Measurements from ENCODE around the gene PMM1. TPM values are rescaled to one million over a fixed set of nuclear protein-coding genes. Genes with fewer than 3 reads are reported as not detected.

Gene PMM1
- total RNA-seq, 2 donors from 2014 or later: 17.3 TPM

GRCh38 chr22:41571786-41572185 lies 17.9 kb downstream of the PMM1 start:
- H3K27me3 ChIP-seq: no peaks in the 10 kb centered on the region
- H3K4me1 ChIP-seq: peaks cover 0 to 38% of the 10 kb centered on the region in 2 donors
- no peak overlapping the region for H3K27ac ChIP-seq
- TF ChIP-seq, protein P1, sequence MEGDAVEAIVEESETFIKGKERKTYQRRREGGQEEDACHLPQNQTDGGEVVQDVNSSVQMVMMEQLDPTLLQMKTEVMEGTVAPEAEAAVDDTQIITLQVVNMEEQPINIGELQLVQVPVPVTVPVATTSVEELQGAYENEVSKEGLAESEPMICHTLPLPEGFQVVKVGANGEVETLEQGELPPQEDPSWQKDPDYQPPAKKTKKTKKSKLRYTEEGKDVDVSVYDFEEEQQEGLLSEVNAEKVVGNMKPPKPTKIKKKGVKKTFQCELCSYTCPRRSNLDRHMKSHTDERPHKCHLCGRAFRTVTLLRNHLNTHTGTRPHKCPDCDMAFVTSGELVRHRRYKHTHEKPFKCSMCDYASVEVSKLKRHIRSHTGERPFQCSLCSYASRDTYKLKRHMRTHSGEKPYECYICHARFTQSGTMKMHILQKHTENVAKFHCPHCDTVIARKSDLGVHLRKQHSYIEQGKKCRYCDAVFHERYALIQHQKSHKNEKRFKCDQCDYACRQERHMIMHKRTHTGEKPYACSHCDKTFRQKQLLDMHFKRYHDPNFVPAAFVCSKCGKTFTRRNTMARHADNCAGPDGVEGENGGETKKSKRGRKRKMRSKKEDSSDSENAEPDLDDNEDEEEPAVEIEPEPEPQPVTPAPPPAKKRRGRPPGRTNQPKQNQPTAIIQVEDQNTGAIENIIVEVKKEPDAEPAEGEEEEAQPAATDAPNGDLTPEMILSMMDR (IDR thresholded peaks at IDR 0.05): no peak
- H3K4me3 ChIP-seq: no peak overlapping the region
- H3K36me3 ChIP-seq: peaks cover 35% of the 10 kb centered on the region
- no peaks in the 10 kb centered on the region for H3K9me3 ChIP-seq
- DNase-seq (ENCODE audit: low spot score): no peak

- peaks cover 28% of the 10 kb centered on the region for H3K36me3 ChIP-seq
- H3K4me1 ChIP-seq: peaks cover 0 to 37% of the 10 kb centered on the region in 2 donors
- DNase-seq (ENCODE audit: low spot score): no peak
- no peak overlapping the region for H3K4me3 ChIP-seq
- TF ChIP-seq, protein P1 (IDR thresholded peaks at IDR 0.05): no peak
- no peaks in the 10 kb centered on the region for H3K27me3 ChIP-seq
- no peaks in the 10 kb centered on the region for H3K9me3 ChIP-seq
- no peak overlapping the region for H3K27ac ChIP-seq
Observed at GRCh38 chr22:41570221-41570620, 19.4 kb downstream of the PMM1 start.

DNA sequence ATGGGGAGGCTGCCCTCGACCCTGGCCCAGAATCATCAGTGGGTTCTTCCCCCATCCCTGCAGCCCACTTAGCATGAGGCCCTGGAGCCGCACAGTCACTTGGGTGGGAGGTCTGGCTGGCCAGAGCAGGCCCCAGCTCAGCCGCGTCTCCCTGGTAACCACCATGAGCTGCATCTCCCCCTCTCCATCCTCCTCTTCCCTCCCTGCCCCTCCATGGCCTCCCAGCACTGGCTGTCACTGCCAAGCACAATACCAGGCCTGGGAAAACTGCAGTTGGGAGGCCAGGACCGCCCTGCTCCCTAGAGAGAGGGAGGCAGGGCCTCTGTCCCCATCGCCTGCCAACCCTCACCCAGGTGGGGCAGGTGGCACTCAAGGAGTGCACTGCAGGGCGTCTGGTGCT lies 20.8 kb downstream of the PMM1 start:
- Histone ChIP-seq H3K4me3 (no peak overlapping the region), H3K4me1 (peaks cover 0 to 37% of the 10 kb centered on the region in 2 donors), H3K27me3 (no peaks in the 10 kb centered on the region), H3K36me3 (peaks cover 35% of the 10 kb centered on the region), H3K27ac (peak overlapping the region; percentile 10 to 31), H3K9me3 (no peaks in the 10 kb centered on the region)
- no peak for DNase-seq (ENCODE audit: low spot score)
- TF ChIP-seq, protein P1 (IDR thresholded peaks at IDR 0.05): no peak

DNA sequence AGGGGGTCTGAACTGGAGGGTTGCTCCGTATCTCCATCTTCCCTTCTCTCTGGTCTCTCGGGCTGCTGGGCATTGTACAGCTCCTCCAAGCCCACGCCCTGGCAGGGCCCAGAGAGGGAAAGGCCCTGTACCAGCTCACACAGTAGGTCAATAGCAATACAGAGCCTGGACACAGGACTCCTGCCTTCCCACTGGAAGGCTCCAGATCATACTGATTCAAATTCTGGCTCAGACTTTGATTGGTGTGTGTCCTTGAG lies 22.2 kb downstream of the PMM1 start:
- H3K4me3 ChIP-seq: no peak overlapping the region
- H3K27me3 ChIP-seq: no peaks in the 10 kb centered on the region
- H3K27ac ChIP-seq: peak overlapping the region; percentile 92 to 95
- no peaks in the 10 kb centered on the region for H3K9me3 ChIP-seq
- DNase-seq (ENCODE audit: low spot score): no peak
- peaks cover 0 to 48% of the 10 kb centered on the region in 2 donors for H3K4me1 ChIP-seq
- peaks cover 22% of the 10 kb centered on the region for H3K36me3 ChIP-seq
- TF ChIP-seq, protein P1 (IDR thresholded peaks at IDR 0.05): no peak

GRCh38 chr22:41565403-41566054 lies 24.1 kb downstream of the PMM1 start:
- Histone ChIP-seq H3K4me3 (no peak overlapping the region), H3K9me3 (no peaks in the 10 kb centered on the region), H3K27me3 (no peaks in the 10 kb centered on the region), H3K4me1 (peaks cover 0 to 51% of the 10 kb centered on the region in 2 donors), H3K36me3 (peaks cover 13% of the 10 kb centered on the region), H3K27ac (peak overlapping the region; percentile 92 to 95)
- TF ChIP-seq, protein P1 (IDR thresholded peaks at IDR 0.05): no peak
- no peak for DNase-seq (ENCODE audit: low spot score)

DNA sequence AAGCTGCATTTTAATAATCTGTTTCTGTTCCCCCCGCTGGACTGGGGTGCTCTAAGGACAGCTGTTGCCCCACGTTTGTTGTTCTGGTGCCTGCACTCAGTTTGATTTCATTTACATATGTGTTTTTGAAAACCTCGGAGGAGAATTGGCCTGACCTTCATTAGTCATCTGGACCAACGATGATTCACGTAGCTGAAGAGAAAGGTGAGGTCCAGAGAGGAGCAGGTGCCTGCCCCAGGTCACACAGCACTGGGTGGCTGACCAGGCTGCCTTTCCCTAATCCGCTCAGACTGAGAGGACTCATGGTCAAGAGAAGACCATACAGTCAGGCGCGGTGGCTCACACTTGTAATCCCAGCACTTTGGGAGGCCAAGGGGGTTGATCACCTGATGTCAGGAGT lies 25.1 kb downstream of the PMM1 start:
- Histone ChIP-seq H3K27me3 (no peaks in the 10 kb centered on the region), H3K4me1 (peaks cover 0 to 60% of the 10 kb centered on the region in 2 donors), H3K9me3 (no peaks in the 10 kb centered on the region), H3K4me3 (no peak overlapping the region), H3K27ac (peak overlapping the region; percentile 92 to 95), H3K36me3 (peaks cover 13% of the 10 kb centered on the region)
- TF ChIP-seq, protein P1 (IDR thresholded peaks at IDR 0.05): no peak
- DNase-seq (ENCODE audit: low spot score): no peak
